Right lobe of liver (tissue), 6 donors: Measurements from ENCODE around the gene MAMDC4. TPM values are rescaled to one million over a fixed set of nuclear protein-coding genes. Genes with fewer than 3 reads are reported as not detected.

Experiments
- ATAC-seq, 4 donors: fragments of 200-7000 bp; cut with Tn5 transposase; one replicate each; pipeline ENCODE4 v1.9.1; 2020; ENCODE audit warnings: mild to moderate bottlenecking in 4 of 4, moderate library complexity in 4 of 4
- DNase-seq, 3 donors: peaks; one replicate each; pipeline ENCODE4 v3.0.0-alpha.2; 2020
- H3K27ac ChIP-seq, 3 donors: fragments of 200-600 bp; one replicate each; pipeline ENCODE4 v1.8.0; 2022
- H3K27me3 ChIP-seq, 2 donors: fragments of 200-600 bp; one replicate each; pipeline ENCODE4 v1.8.0; 2022
- H3K36me3 ChIP-seq, 4 donors: fragments of 200-600 bp; sonication (generic) in 1 of 4; one replicate each; pipeline versions ENCODE4 v1.5.1 to v1.8.0; 2017 to 2022; ENCODE audit warnings: control low read depth in 1 of 4
- H3K4me1 ChIP-seq, 4 donors: fragments of 200-600 bp; sonication (generic) in 1 of 4; one replicate each; pipeline versions ENCODE4 v1.5.1 to v1.8.0; 2017 to 2022; ENCODE audit warnings: control low read depth in 1 of 4
- H3K4me3 ChIP-seq, 3 donors: fragments of 200-600 bp; one replicate each; pipeline ENCODE4 v1.8.0; 2022
- H3K9me3 ChIP-seq, 4 donors: fragments of 200-600 bp; sonication (generic) in 1 of 4; one replicate each; pipeline versions ENCODE4 v1.5.1 to v1.8.0; 2017 to 2022; ENCODE audit warnings: control low read depth in 1 of 4
- POLR2A ChIP-seq: fragments of 450-650 bp; IDR thresholded peaks from one replicate; pipeline ENCODE4 v1.6.1; 2017; ENCODE audit warnings: antibody characterized with exemption, mild to moderate bottlenecking
- WGBS: methylation state at CpG from one replicate; pipeline ENCODE4 v1.1.6; 2018; ENCODE audit warnings: low coverage, low lambda C conversion rate; ENCODE audit not compliant: insufficient coverage; ENCODE audit errors: missing lambda C conversion rate; 5-methylcytosine and 5-hydroxymethylcytosine counted together
- intact Hi-C, 2 donors: fragments of 100-400 bp; cut with DNase I; formaldehyde crosslinking; loops; one replicate each; pipeline versions ENCODE4 v1.11.2 to v1.14.1; 2022
- total RNA-seq, 6 experiments: library from RNA; depleted of rRNA in 2 of 6; stranded (reverse); fragments of >200 nt in 2 of 6; fragmentation: NEBNext Ultra II Directional in 3 of 6; extraction: Animal tissue kit (Norgen Biotek cat#: 25700) in 3 of 6; gene quantifications; one replicate each; pipeline versions ENCODE4 v1.1.0 to v1.2.4, GENCODE V29; 2016 to 2023
- TF ChIP-seq, protein P1 (sequence below), 4 donors: fragments of 200-600 bp in 3 of 4; fragments of 450-650 bp in 1 of 4; IDR thresholded peaks; one replicate each; pipeline versions ENCODE4 v1.5.1 to v1.8.0; 2016 to 2022; ENCODE audit warnings: antibody characterized with exemption in 4 of 4, mild to moderate bottlenecking in 2 of 4
- donor health status: DM: no; HTN: yes; CAD: no.
- donor health status: DM: no; HTN: no; CAD: no.
- donor health status: DM: no; HTN: no; CAD: no.
- donor health status: DM: no; HTN: yes; CAD: no.
- donor health status: DM: no; HTN: yes; CAD: no.

Gene MAMDC4
- total RNA-seq, 6 experiments from 2014 or later: 5.7 to 27.9 (median 22.5) TPM

DNA sequence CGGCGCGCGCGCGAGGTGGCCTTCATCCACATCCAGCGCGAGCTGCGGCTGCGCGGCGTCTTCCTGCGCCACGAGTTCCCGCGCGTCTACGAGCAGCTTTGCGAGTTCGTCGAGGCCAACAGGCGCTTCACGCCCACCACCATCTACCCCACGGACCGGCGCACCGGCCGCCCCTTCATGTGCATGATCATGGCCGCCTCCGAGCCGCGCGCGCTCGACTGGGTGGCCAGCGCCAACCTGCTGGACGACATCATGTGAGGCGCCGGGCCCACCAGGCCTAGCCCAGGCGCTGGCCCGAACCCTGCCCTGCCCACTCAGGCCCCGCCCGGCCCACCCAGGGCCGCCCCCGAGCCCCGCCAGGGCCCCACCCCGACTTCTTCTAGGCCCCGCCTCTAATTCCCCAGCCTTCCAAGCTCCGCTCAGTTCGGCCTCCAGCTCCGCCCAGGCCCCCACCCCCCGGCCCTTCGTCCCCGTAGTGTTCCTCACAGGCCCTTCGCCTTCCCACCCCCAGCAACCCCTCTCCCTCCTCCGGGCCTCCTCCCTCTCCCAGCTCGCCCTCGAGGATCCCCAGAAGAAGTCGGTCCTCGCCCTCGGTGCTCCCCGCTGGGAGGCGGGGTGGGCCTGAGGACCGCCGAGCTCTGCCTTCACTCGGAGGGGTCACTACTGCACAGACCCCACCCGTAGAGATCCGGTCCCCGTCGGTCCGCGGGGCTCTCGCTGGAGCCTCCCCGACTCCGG lies 4.9 kb upstream of the MAMDC4 start:
- Histone ChIP-seq H3K4me1 (peaks cover 0 to 40% (median 13%) of the 10 kb centered on the region in 4 donors), H3K4me3 (peak overlapping the region; percentile 61 to 84 (median 65)), H3K27ac (peak overlapping the region; percentile 81 to 88 (median 85)), H3K9me3 (no peaks in the 10 kb centered on the region), H3K36me3 (peaks cover 0 to 4% (median 0%) of the 10 kb centered on the region in 4 donors), H3K27me3 (no peaks in the 10 kb centered on the region)
- DNase-seq: peak in 1 of 3 donors; percentile 64
- intact Hi-C loops: loop anchor here in 1 of 2 donors (5.0 kb wide), 1 partner anchor 185 kb away; the partner anchor contains the start of gene FUT7
- no peak for TF ChIP-seq POLR2A
- TF ChIP-seq, protein P1, sequence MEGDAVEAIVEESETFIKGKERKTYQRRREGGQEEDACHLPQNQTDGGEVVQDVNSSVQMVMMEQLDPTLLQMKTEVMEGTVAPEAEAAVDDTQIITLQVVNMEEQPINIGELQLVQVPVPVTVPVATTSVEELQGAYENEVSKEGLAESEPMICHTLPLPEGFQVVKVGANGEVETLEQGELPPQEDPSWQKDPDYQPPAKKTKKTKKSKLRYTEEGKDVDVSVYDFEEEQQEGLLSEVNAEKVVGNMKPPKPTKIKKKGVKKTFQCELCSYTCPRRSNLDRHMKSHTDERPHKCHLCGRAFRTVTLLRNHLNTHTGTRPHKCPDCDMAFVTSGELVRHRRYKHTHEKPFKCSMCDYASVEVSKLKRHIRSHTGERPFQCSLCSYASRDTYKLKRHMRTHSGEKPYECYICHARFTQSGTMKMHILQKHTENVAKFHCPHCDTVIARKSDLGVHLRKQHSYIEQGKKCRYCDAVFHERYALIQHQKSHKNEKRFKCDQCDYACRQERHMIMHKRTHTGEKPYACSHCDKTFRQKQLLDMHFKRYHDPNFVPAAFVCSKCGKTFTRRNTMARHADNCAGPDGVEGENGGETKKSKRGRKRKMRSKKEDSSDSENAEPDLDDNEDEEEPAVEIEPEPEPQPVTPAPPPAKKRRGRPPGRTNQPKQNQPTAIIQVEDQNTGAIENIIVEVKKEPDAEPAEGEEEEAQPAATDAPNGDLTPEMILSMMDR (IDR thresholded peaks at IDR 0.05): no peak
- WGBS: 2% methylated on average over 22 of the region's 75 CpGs
- ATAC-seq: peak in 2 of 4 donors; percentile 2 to 23

DNA sequence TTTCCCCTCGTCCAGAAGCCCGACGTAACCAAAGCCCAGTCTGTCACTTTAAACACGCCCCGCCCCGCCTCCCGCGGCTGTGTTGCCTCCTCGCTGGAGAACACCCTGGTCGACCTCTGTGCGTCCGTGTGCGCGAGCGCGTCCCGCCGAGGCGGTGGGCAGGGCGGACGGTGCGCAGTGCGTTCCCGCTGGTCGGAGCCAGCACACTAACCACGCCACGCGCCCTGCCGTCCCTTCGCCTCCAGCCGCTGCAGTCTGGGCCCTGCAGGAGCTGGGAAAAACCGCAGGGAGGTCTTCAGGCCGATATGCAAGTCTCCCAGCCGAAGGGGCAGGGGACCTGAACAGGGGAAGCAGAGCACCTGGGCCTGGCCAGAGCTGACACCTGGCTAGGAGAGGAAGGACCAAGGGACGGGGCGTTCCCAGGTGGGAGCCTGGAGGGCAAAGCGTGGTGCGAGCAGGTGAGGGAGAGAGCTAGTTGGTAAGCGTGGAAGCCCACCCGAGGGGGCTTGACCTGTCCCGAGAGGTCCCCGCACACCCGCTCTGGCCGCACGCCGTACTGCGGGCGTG lies 4.2 kb upstream of the MAMDC4 start:
- peak overlapping the region; percentile 81 to 88 (median 85) for H3K27ac ChIP-seq
- peak overlapping the region; percentile 61 to 84 (median 65) for H3K4me3 ChIP-seq
- peaks cover 0 to 4% (median 0%) of the 10 kb centered on the region in 4 donors for H3K36me3 ChIP-seq
- no peaks in the 10 kb centered on the region for H3K27me3 ChIP-seq
- peak; percentile 92 to 94 (median 92) for DNase-seq
- WGBS: 3% methylated on average over 7 of the region's 48 CpGs
- peak; percentile 44 to 60 (median 46) for ATAC-seq
- intact Hi-C loops: loop anchor here in 1 of 2 donors (5.0 kb wide), 1 partner anchor 184 kb away; the partner anchor contains the start of gene FUT7
- TF ChIP-seq, protein P1 (IDR thresholded peaks at IDR 0.05): no peak
- peak; percentile 86 for TF ChIP-seq POLR2A
- no peaks in the 10 kb centered on the region for H3K9me3 ChIP-seq
- H3K4me1 ChIP-seq: peaks cover 0 to 37% (median 15%) of the 10 kb centered on the region in 4 donors

DNA sequence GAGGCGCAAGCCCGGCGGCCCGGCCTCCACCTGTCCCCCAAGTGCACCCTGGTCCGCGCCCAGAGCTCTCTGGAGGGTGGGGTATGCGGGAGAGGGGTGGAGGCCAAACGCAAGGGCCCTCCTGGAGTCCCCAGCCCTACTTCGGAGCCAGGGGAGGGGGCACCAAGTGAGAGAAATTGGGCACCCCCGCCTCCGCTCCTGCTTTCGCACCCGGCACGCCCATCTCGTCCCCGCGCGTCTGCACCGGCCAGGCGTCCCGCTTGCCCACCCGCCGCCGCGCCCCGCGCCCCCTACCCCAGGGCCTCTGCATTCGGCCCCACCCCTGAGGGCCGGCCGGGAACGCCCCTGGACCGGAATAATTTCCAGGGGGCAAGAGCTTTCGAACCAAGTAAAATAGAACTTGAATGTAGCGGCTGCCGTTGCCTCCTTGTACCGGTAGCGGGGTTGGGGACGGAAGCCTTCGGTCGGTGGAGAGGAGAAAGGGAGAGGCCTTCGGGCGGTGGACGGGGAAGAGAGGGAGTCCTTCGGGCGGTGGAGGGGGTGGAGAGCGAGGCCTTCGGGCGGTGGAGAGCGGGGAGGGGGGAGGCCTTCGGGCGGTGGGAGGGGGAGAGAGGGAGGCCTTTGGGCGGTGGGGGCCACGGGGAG lies 3.6 kb upstream of the MAMDC4 start:
- Histone ChIP-seq H3K27ac (peak overlapping the region; percentile 81 to 88 (median 85)), H3K9me3 (no peaks in the 10 kb centered on the region), H3K4me1 (peaks cover 0 to 31% (median 15%) of the 10 kb centered on the region in 4 donors), H3K36me3 (peaks cover 0 to 4% (median 0%) of the 10 kb centered on the region in 4 donors), H3K4me3 (peak overlapping the region; percentile 61 to 84 (median 65)), H3K27me3 (no peaks in the 10 kb centered on the region)
- TF ChIP-seq, protein P1 (IDR thresholded peaks at IDR 0.05): no peak
- TF ChIP-seq POLR2A: no peak
- peak in 1 of 3 donors; percentile 66 for DNase-seq
- WGBS: 1% methylated on average over 18 of the region's 53 CpGs
- peak; percentile 1 to 14 (median 10) for ATAC-seq
- intact Hi-C loops: loop anchor here in 1 of 2 donors (5.0 kb wide), 1 partner anchor 184 kb away; the partner anchor contains the start of gene FUT7
